Measurements from ENCODE around the gene TSFM. TPM values are rescaled to one million over a fixed set of nuclear protein-coding genes. Genes with fewer than 3 reads are reported as not detected.

Gene TSFM
- total and polyA plus RNA-seq, 2 of the 13 experiments (the other 11 are each of a cell fraction or from before 2014, with no cell fraction given) = 29.8 to 68.3 TPM

GRCh38 chr12:57813971-57814772 is 31.6 kb downstream of the TSFM start (continued):
- TF ChIP-seq ZNF687 (CRISPR knock-in tag; IDR thresholded peaks at IDR 0.05) (peak; percentile 70), STAT5B (CRISPR knock-in tag; IDR thresholded peaks at IDR 0.05) (no peak), ZBTB8A (CRISPR knock-in tag; IDR thresholded peaks at IDR 0.05; ENCODE audit: borderline replicate concordance, low read depth) (no peak), ISL2 (CRISPR knock-in tag; IDR thresholded peaks at IDR 0.05) (no peak), POLR2AphosphoS2 (IDR thresholded peaks at IDR 0.05; ENCODE audit: low read depth, low read length) (no peak), ZBTB7B (CRISPR knock-in tag; IDR thresholded peaks at IDR 0.05) (0 out of 2 replicates have a peak, but pooled peaks have one; percentile 29), ZBTB25 (CRISPR knock-in tag; IDR thresholded peaks at IDR 0.05) (no peak), ZMYM3 (CRISPR knock-in tag; IDR thresholded peaks at IDR 0.05) (no peak), ESRRA (CRISPR knock-in tag; IDR thresholded peaks at IDR 0.05; ENCODE audit: low read depth) (peak; percentile 66; the same call in 1 of the 2 replicates), KMT2A (CRISPR knock-in tag; IDR thresholded peaks at IDR 0.05) (no peak), GPBP1L1 (CRISPR knock-in tag; IDR thresholded peaks at IDR 0.05) (no peak), ZNF674 (CRISPR knock-in tag; IDR thresholded peaks at IDR 0.05; ENCODE audit: low read depth) (no peak), GATA4 (IDR thresholded peaks at IDR 0.05; ENCODE audit: borderline replicate concordance, low read depth) (no peak), NAIF1 (CRISPR knock-in tag; IDR thresholded peaks at IDR 0.05; ENCODE audit: borderline replicate concordance) (no peak), ZNF672 (CRISPR knock-in tag; IDR thresholded peaks at IDR 0.05) (no peak), MAZ (IDR thresholded peaks at IDR 0.05; ENCODE audit: borderline replicate concordance, low read depth, low read length) (no peak), MAZ (CRISPR knock-in tag; IDR thresholded peaks at IDR 0.05; ENCODE audit: low read depth) (no peak), CCAR2 (optimal IDR thresholded peaks at IDR 0.05; ENCODE audit: low read depth, low read length) (no peak), MEIS1 (CRISPR knock-in tag; IDR thresholded peaks at IDR 0.05; ENCODE audit: borderline replicate concordance) (no peak), RFXANK (CRISPR knock-in tag; IDR thresholded peaks at IDR 0.05) (no peak), ATF7 (IDR thresholded peaks at IDR 0.05) (0 out of 2 replicates have a peak, but pooled peaks have one; percentile 10), ATF7 (CRISPR knock-in tag; IDR thresholded peaks at IDR 0.05) (no peak), BCL3 (CRISPR knock-in tag; IDR thresholded peaks at IDR 0.05) (no peak), ATRX (CRISPR knock-in tag; IDR thresholded peaks at IDR 0.05; ENCODE audit: borderline replicate concordance) (no peak)
